Measurements from ENCODE around the gene ISM1. TPM values are rescaled to one million over a fixed set of nuclear protein-coding genes. Genes with fewer than 3 reads are reported as not detected.

The ISM1 gene
- total RNA-seq, 1 donor from 2014 or later = 8.4 TPM

DNA sequence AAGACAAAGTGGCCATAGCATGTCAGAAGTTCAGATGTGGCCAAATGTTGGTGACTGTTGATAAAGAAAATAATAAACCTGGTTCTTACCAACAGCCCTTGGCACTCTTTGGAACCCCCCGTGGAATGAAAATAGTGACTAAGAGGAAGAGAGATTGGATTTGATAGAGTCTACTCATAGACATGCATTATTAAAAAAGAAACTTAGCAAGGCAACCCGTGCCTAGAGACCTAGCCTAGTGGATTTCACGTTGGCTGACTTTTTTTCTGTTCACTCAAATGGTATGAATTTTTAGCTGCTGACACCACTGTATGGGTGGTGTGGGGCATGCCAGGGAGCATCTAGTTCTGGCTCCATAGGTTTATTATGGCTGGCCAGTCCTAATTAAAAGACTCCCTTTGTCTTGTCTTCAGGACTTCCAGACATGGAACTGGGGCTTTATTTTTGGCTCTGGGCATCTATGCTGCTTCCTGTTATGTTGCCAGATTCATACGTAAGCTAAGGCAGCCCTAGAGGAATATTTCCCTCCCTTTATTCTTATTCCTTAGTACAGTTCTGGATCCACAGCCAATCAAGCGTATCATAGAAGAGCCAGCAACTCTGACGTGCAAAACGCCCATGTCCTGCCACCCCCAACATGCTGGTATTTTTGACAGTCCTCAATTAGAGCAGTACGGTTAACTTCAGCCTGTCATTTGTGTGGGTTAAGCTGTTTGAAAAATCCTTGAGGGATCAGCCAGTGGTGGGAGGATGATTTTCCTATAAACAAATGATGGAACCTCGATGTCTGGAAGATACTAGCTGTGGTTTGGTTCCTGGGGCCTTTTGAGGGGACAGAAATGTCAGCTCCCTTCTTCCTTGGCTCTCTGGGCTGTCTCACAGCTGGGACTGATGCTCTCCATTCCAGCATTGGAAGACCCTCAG is 127.5 kb downstream of the ISM1 start:
- DNase-seq (ENCODE audit: low spot score) = no peak

DNA sequence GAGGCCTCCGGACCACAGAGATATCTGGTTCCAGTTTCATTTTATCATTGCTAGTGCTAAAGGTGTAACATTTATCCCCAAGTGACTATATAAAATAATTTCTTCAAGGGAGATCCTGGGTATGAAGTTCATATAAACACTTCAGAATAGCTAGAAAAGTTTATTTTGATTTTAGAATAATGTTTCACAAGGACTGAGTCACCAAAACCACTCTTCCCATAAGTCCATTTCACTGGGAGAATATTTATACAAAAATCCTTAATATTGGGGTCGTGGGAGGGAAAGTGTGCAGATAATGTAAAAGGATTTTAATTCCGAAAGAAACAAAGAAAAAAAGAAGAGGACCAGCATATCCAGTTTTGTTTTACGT is 128.1 kb downstream of the ISM1 start:
- DNase-seq (ENCODE audit: low spot score) = no peak

Other genes starting within 250 kb of the ISM1 start
- gene SPTLC3, start 212.3 kb upstream of the ISM1 start, total RNA-seq = 26.4 TPM